ENCODE results near the gene MORN5.

MORN5 gene

DNA sequence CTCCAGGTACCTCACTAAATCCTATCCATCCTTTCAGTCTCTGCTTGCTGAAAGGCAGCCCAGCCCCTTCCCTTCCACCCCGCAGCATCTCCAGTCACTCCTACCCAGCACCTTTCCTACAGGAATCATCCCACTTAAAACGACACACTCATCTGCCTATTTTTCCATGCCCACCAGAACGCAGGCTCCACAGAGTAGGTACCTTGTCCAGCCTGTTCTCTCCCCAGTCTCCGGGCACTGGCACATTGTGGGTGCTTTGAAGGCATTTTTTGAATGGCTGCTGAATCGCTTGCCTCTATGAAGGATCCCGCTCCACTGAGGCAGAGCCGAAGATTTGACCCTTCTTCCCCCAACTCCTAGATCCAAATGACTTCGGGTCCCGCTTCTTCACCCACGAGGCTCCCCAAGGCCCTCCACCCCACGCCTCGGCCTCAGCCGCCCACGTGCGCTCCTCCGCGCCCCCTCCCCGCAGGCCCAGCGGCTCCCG, 53.4 kb downstream of the MORN5 start:
- ChIA-PET CTCF (no interaction called here), POLR2A (interaction anchor here (0.6 to 1.5 kb wide), 4 partner anchors 9 to 1252 kb away, joined by 4 to 8 read pairs (median 5); partner anchors contain the start of gene LHX6)
- Histone ChIP-seq H3K4me1 (ENCODE audit: control insufficient read depth, insufficient read depth, low read length) (no peaks in the 10 kb centered on the region), H3K27ac (ENCODE audit: extremely low read depth, low read depth, low read length) (no peak overlapping the region), H3K9me3 (ENCODE audit: control insufficient read depth, insufficient read depth, low read depth, low read length) (no peaks in the 10 kb centered on the region), H3K36me3 (ENCODE audit: control insufficient read depth in 2 of 2, insufficient read depth in 1 of 2, low read length in 2 of 2) (no peaks in the 10 kb centered on the region), H3K4me3 (ENCODE audit: low read depth, low read length) (no peak overlapping the region)
- TF ChIP-seq ZFP41 (tag by site-specific recombination; IDR thresholded peaks at IDR 0.05; ENCODE audit: borderline replicate concordance) (no peak), ZNF610 (tag by site-specific recombination; IDR thresholded peaks at IDR 0.05; ENCODE audit: borderline replicate concordance) (no peak), ZNF768 (tag by site-specific recombination; IDR thresholded peaks at IDR 0.05) (no peak), ZNF843 (tag by site-specific recombination; IDR thresholded peaks at IDR 0.05) (no peak), IKZF3 (tag by site-specific recombination; IDR thresholded peaks at IDR 0.05) (no peak)
- TF ChIP-seq, protein P1, sequence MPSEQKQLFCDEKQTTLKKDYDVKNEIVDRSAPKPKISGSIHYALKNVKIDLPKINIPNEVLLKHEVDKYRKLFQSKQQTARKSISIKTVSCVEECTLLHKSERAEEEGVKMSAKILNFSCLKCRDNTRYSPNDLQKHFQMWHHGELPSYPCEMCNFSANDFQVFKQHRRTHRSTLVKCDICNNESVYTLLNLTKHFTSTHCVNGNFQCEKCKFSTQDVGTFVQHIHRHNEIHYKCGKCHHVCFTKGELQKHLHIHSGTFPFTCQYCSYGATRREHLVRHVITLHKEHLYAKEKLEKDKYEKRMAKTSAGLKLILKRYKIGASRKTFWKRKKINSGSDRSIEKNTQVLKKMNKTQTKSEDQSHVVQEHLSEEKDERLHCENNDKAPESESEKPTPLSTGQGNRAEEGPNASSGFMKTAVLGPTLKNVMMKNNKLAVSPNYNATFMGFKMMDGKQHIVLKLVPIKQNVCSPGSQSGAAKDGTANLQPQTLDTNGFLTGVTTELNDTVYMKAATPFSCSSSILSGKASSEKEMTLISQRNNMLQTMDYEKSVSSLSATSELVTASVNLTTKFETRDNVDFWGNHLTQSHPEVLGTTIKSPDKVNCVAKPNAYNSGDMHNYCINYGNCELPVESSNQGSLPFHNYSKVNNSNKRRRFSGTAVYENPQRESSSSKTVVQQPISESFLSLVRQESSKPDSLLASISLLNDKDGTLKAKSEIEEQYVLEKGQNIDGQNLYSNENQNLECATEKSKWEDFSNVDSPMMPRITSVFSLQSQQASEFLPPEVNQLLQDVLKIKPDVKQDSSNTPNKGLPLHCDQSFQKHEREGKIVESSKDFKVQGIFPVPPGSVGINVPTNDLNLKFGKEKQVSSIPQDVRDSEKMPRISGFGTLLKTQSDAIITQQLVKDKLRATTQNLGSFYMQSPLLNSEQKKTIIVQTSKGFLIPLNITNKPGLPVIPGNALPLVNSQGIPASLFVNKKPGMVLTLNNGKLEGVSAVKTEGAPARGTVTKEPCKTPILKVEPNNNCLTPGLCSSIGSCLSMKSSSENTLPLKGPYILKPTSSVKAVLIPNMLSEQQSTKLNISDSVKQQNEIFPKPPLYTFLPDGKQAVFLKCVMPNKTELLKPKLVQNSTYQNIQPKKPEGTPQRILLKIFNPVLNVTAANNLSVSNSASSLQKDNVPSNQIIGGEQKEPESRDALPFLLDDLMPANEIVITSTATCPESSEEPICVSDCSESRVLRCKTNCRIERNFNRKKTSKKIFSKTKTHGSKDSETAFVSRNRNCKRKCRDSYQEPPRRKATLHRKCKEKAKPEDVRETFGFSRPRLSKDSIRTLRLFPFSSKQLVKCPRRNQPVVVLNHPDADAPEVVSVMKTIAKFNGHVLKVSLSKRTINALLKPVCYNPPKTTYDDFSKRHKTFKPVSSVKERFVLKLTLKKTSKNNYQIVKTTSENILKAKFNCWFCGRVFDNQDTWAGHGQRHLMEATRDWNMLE (tag by site-specific recombination; conservative IDR thresholded peaks at IDR 0.05; ENCODE audit: low read depth): no peak
- TF ChIP-seq, protein P2, sequence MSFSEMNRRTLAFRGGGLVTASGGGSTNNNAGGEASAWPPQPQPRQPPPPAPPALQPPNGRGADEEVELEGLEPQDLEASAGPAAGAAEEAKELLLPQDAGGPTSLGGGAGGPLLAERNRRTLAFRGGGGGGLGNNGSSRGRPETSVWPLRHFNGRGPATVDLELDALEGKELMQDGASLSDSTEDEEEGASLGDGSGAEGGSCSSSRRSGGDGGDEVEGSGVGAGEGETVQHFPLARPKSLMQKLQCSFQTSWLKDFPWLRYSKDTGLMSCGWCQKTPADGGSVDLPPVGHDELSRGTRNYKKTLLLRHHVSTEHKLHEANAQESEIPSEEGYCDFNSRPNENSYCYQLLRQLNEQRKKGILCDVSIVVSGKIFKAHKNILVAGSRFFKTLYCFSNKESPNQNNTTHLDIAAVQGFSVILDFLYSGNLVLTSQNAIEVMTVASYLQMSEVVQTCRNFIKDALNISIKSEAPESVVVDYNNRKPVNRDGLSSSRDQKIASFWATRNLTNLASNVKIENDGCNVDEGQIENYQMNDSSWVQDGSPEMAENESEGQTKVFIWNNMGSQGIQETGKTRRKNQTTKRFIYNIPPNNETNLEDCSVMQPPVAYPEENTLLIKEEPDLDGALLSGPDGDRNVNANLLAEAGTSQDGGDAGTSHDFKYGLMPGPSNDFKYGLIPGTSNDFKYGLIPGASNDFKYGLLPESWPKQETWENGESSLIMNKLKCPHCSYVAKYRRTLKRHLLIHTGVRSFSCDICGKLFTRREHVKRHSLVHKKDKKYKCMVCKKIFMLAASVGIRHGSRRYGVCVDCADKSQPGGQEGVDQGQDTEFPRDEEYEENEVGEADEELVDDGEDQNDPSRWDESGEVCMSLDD (tag by site-specific recombination; IDR thresholded peaks at IDR 0.05): no peak

DNA sequence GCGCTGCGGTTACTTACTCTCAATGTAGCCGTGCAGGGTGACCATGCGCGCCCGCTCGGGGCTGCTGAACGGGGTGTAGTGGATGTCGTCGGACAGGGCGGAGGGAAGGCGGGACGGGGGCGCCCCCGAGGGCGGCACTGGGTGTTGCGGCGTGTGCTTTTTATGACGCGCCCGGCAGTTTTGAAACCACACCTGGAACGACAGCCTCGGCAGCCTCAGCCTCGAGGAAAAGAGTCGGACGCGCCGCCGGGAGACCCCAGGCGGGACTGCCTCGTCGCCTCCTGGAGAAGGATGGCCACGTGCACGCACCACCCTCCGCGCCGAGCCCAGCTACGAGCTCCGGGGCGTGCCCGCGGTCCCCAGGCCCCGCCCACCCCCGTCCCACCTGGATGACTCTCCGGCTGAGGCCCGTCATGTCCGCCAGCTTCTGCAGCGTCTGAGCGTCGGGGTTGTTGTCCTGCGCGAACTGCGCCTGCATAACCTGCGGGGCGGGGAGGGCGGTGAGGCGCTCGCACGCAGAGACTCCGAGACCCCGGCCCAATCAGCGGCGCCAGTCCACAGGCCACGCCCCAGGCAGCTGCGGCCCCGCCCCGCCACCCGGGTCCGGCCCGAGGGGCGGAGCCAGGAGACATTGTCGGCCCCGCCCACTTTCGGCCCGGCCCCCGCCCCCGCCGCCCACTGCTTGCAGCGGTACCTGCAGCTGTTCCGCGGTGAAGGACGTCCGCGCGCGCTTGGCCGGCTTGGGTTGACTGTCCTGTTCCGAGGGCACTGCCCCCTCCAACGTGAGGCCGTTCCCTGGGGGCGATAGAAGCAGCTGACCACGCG, 54.1 kb downstream of the MORN5 start:
- ChIA-PET POLR2A (interaction anchor here (0.6 to 1.5 kb wide), 7 partner anchors 9 to 1251 kb away, joined by 4 to 8 read pairs (median 5); partner anchors contain the start of genes LHX6, MORN5, MRRF and RBM18), CTCF (interaction anchor here (0.7 to 0.9 kb wide), 2 partner anchors 39 to 137 kb away, joined by 3 read pairs; no protein-coding TSS in a partner anchor)
- H3K4me1 ChIP-seq (ENCODE audit: control insufficient read depth, insufficient read depth, low read length): no peaks in the 10 kb centered on the region
- H3K4me3 ChIP-seq (ENCODE audit: low read depth, low read length): peak overlapping the region; percentile 48
- no peaks in the 10 kb centered on the region for H3K36me3 ChIP-seq (ENCODE audit: control insufficient read depth in 2 of 2, insufficient read depth in 1 of 2, low read length in 2 of 2)
- H3K9me3 ChIP-seq (ENCODE audit: control insufficient read depth, insufficient read depth, low read depth, low read length): no peaks in the 10 kb centered on the region
- no peak overlapping the region for H3K27ac ChIP-seq (ENCODE audit: extremely low read depth, low read depth, low read length)
- 0 out of 2 replicates have a peak, but pooled peaks have one; percentile 57 for TF ChIP-seq EGR2 (tag by site-specific recombination; IDR thresholded peaks at IDR 0.05; ENCODE audit: low read depth)
- TF ChIP-seq ZNF560 (tag by site-specific recombination; IDR thresholded peaks at IDR 0.05; ENCODE audit: borderline replicate concordance): no peak
- peak; percentile 72 for TF ChIP-seq ZFHX2 (tag by site-specific recombination; conservative IDR thresholded peaks at IDR 0.05)
- TF ChIP-seq, protein P3, sequence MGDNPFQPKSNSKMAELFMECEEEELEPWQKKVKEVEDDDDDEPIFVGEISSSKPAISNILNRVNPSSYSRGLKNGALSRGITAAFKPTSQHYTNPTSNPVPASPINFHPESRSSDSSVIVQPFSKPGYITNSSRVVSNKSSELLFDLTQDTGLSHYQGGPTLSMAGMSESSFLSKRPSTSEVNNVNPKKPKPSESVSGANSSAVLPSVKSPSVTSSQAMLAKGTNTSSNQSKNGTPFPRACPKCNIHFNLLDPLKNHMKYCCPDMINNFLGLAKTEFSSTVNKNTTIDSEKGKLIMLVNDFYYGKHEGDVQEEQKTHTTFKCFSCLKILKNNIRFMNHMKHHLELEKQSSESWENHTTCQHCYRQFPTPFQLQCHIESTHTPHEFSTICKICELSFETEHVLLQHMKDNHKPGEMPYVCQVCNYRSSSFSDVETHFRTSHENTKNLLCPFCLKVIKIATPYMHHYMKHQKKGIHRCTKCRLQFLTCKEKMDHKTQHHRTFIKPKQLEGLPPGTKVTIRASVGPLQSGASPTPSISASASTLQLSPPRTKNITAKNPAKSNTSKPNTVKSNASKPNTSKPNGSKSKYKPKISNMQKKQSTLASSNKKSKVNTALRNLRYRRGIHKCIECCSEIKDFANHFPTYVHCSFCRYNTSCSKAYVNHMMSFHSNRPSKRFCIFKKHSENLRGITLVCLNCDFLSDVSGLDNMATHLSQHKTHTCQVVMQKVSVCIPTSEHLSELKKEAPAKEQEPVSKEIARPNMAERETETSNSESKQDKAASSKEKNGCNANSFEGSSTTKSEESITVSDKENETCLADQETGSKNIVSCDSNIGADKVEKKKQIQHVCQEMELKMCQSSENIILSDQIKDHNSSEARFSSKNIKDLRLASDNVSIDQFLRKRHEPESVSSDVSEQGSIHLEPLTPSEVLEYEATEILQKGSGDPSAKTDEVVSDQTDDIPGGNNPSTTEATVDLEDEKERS (tag by site-specific recombination; IDR thresholded peaks at IDR 0.05): no peak
- TF ChIP-seq ZNF768 (tag by site-specific recombination; IDR thresholded peaks at IDR 0.05): no peak
- TF ChIP-seq ZNF747 (tag by site-specific recombination; IDR thresholded peaks at IDR 0.05): no peak
- TF ChIP-seq, protein P4, sequence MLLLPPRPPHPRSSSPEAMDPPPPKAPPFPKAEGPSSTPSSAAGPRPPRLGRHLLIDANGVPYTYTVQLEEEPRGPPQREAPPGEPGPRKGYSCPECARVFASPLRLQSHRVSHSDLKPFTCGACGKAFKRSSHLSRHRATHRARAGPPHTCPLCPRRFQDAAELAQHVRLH (tag by site-specific recombination; IDR thresholded peaks at IDR 0.05): no peak
- peak; percentile 56; the same call in 1 of the 2 replicates for TF ChIP-seq SP3 (tag by site-specific recombination; IDR thresholded peaks at IDR 0.05)
- TF ChIP-seq RBAK (tag by site-specific recombination; IDR thresholded peaks at IDR 0.05): no peak
- TF ChIP-seq ZNF324 (tag by site-specific recombination; IDR thresholded peaks at IDR 0.05): no peak
- TF ChIP-seq, protein P5, sequence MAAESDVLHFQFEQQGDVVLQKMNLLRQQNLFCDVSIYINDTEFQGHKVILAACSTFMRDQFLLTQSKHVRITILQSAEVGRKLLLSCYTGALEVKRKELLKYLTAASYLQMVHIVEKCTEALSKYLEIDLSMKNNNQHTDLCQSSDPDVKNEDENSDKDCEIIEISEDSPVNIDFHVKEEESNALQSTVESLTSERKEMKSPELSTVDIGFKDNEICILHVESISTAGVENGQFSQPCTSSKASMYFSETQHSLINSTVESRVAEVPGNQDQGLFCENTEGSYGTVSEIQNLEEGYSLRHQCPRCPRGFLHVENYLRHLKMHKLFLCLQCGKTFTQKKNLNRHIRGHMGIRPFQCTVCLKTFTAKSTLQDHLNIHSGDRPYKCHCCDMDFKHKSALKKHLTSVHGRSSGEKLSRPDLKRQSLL (tag by site-specific recombination; IDR thresholded peaks at IDR 0.05): no peak
- no peak for TF ChIP-seq ZNF133 (tag by site-specific recombination; IDR thresholded peaks at IDR 0.05)
- peak; percentile 63 for TF ChIP-seq SP2 (tag by site-specific recombination; IDR thresholded peaks at IDR 0.05)
- TF ChIP-seq ZNF600 (tag by site-specific recombination; IDR thresholded peaks at IDR 0.05): 0 out of 2 replicates have a peak, but pooled peaks have one; percentile 57

Measured in HEK293 (cell line).